Heart right ventricle (tissue), 16 donors: ENCODE measurements around the gene DEPDC7. TPM values are rescaled to one million over a fixed set of nuclear protein-coding genes. Genes with fewer than 3 reads are reported as not detected.

Source experiments
- ATAC-seq, 8 donors: fragments of 200-7000 bp; cut with Tn5 transposase; one replicate each; pipeline ENCODE4 v1.9.1; 2020; ENCODE audit warnings: mild to moderate bottlenecking in 8 of 8, moderate library complexity in 8 of 8, moderate number of reproducible peaks in 1 of 8
- DNase-seq, 2 donors: peaks; one replicate each; pipeline ENCODE4 v3.0.0-alpha.2; 2020
- H3K27ac ChIP-seq, 10 donors: fragments of 200-600 bp; sonication (generic) in 2 of 10; one replicate each; pipeline versions ENCODE4 v1.5.0 to v1.8.0; 2020 to 2022; ENCODE audit warnings: mild to moderate bottlenecking in 3 of 10
- H3K27me3 ChIP-seq, 7 donors: fragments of 200-600 bp; one replicate each; pipeline ENCODE4 v1.8.0; 2021 to 2022; ENCODE audit warnings: mild to moderate bottlenecking in 2 of 7
- H3K36me3 ChIP-seq, 9 donors: fragments of 200-600 bp; sonication (generic) in 1 of 9; one replicate each; pipeline versions ENCODE4 v1.5.0 to v1.8.0; 2020 to 2022; ENCODE audit warnings: mild to moderate bottlenecking in 2 of 9
- H3K4me1 ChIP-seq, 9 donors: fragments of 200-600 bp; sonication (generic) in 1 of 9; one replicate each; pipeline versions ENCODE4 v1.5.0 to v1.8.0; 2020 to 2022; ENCODE audit warnings: mild to moderate bottlenecking in 4 of 9
- H3K4me3 ChIP-seq, 10 donors: fragments of 200-600 bp; sonication (generic) in 2 of 10; one replicate each; pipeline versions ENCODE4 v1.5.0 to v1.8.0; 2020 to 2022; ENCODE audit warnings: mild to moderate bottlenecking in 7 of 10, moderate library complexity in 2 of 10
- H3K9me3 ChIP-seq, 11 donors: fragments of 200-600 bp in 10 of 11; sonication (generic) in 2 of 11; one replicate each; pipeline versions ENCODE4 v1.5.0 to v1.8.0; 2013 to 2022; ENCODE audit warnings: mild to moderate bottlenecking in 2 of 11, control low read depth in 1 of 11, moderate library complexity in 1 of 11
- WGBS, 2 donors: extraction: QIAGEN DNeasy Blood & Tissue Kit; methylation state at CpG; one replicate each; pipeline ENCODE4 v1.1.7; 2013; ENCODE audit warnings: inconsistent platforms in 1 of 2; 5-methylcytosine and 5-hydroxymethylcytosine counted together
- intact Hi-C, 10 donors: fragments of 100-400 bp; cut with DNase I; formaldehyde crosslinking; loops; one replicate each; pipeline versions ENCODE4 v1.11.1 to v1.14.2; 2022
- polyA plus RNA-seq, 2 donors: library from polyadenylated mRNA; stranded (reverse); fragments of 200-250 nt; gene quantifications; one replicate each; pipeline ENCODE4 v1.2.3, GENCODE V29; 2013
- total RNA-seq, 10 donors: library from RNA; stranded (reverse); fragmentation: NEBNext Ultra II Directional in 3 of 10; extraction: Animal tissue kit (Norgen Biotek cat#: 25700) in 3 of 10; gene quantifications; one replicate each; pipeline versions ENCODE4 v1.2.1 to v1.2.4, GENCODE V29; 2021 to 2023
- TF ChIP-seq, protein P1 (sequence below), 9 donors: fragments of 200-600 bp; sonication (generic) in 2 of 9; IDR thresholded peaks; one replicate each; pipeline versions ENCODE4 v1.5.0 to v1.8.0; 2021 to 2022; ENCODE audit warnings: antibody characterized with exemption in 9 of 9, mild to moderate bottlenecking in 5 of 9, moderate library complexity in 1 of 9
- donor health status: Arrhythmogenic right ventricular cardiomyopathy.
- donor health status: ischemic (EF 13 %, LVEDD 7.1; RV severe dilation, severe dysfunction).
- donor health status: healthy with polysubstance abuse.
- donor health status: DM: no; HTN: yes; CAD: no.
- donor health status: DM: no; HTN: no; CAD: no.
- donor health status: ischemic (EF 25% LVEDD 6.9; RV normal size, moderate dysfunction).
- donor health status: ischemic (EF 25% LVEDD 5.7; RV mildly dilated, moderate dysfunction).
- donor health status: healthy.
- donor health status: DM: yes; HTN: yes; CAD: no.
- donor health status: Ischemic cardiomyopathy.
- donor health status: ischemic (EF 35%, LVEDD 5.7; RV mildly dilated, moderate dysfunction).
- donor health status: nonischemic (EF 11% LVEDD 7.7; RV severe dilation, severe dysfunction).
- donor health status: DM: yes; HTN: yes; CAD: no.
- donor health status: PGD.
- donor health status: ischemic (EF 29% LVEDD 5.4; RV normal size, mild dysfunction).
- donor health status: nonischemic (EF 23%, LVEDD 6.1; RV moderate dilation, normal function).

The DEPDC7 gene
- total and polyA plus RNA-seq, 12 donors, result 0.17 to 1.5 (median 0.31) TPM; not detected in 4

DNA sequence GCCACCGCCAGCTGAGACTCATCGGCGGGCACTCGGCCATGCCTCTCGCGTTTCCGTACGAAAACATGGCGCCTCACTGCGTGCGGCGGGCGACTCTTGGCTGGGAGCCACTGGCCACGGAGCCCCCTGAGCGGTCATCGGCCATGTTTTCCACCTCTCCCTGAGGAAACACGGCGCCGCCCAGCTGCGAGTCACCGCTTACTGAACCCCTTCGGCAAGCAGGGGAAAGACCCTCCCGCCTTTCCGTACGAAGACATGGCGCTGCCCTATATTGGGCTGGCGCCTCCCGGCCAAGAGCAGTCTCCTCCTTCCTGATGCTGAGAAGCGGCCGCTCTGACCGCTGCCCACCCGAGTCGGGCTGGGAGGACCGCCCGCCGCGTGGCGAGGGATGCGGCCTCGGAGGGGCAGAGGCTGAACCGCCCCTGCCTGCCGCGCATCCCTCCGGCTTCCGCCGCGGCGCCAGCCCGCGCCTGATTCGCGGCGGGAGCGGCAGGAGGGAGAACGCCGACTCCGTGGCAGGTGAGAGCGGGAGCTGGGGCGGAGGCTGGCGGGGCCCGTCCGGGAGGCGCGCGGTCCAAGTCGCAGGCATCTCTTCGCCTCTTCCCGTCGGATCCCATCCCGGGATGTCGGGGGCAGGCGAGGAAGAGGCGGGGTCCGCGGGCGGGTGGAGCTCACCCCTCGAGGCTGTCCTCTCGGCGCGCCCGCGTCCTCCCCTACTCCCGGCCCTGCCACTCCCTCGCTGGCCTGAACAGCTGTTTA lies 23.8 kb downstream of the DEPDC7 start, which contains the start of gene TCP11L1:
TSS of gene TCP11L1 (plus strand) at position 299 of the 759 bp plus-strand sequence. CDS start 4,202 bp downstream, outside the sequence.
- no peaks in the 10 kb centered on the region for H3K9me3 ChIP-seq
- WGBS, 2 donors, result 0 to 1% methylated on average over 72 to 84 of the region's 84 CpGs
- H3K27me3 ChIP-seq, result no peaks in the 10 kb centered on the region
- peak within 1 kb of the TSS; percentile 56 to 97 (median 80) for H3K4me3 ChIP-seq
- TF ChIP-seq, protein P1, sequence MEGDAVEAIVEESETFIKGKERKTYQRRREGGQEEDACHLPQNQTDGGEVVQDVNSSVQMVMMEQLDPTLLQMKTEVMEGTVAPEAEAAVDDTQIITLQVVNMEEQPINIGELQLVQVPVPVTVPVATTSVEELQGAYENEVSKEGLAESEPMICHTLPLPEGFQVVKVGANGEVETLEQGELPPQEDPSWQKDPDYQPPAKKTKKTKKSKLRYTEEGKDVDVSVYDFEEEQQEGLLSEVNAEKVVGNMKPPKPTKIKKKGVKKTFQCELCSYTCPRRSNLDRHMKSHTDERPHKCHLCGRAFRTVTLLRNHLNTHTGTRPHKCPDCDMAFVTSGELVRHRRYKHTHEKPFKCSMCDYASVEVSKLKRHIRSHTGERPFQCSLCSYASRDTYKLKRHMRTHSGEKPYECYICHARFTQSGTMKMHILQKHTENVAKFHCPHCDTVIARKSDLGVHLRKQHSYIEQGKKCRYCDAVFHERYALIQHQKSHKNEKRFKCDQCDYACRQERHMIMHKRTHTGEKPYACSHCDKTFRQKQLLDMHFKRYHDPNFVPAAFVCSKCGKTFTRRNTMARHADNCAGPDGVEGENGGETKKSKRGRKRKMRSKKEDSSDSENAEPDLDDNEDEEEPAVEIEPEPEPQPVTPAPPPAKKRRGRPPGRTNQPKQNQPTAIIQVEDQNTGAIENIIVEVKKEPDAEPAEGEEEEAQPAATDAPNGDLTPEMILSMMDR (IDR thresholded peaks at IDR 0.05), result peak in 2 of 9 donors; percentile 3 to 19
- DNase-seq (peak; percentile 93 to 96), ATAC-seq (peak; percentile 91 to 98 (median 94))
- peaks cover 0 to 18% (median 12%) of the 10 kb centered on the region in 9 donors for H3K4me1 ChIP-seq
- intact Hi-C loops, result loop anchor here in 3 of 10 donors (5.0 to 10.0 kb wide), 2 partner anchors 145 to 147 kb away; partner anchors contain the start of gene QSER1 (in 3 of the 3)
- H3K36me3 ChIP-seq, result peaks cover 0 to 10% (median 0%) of the 10 kb centered on the region in 9 donors
- H3K27ac ChIP-seq, result peak within 1 kb of the TSS; percentile 83 to 100 (median 98)

DNA sequence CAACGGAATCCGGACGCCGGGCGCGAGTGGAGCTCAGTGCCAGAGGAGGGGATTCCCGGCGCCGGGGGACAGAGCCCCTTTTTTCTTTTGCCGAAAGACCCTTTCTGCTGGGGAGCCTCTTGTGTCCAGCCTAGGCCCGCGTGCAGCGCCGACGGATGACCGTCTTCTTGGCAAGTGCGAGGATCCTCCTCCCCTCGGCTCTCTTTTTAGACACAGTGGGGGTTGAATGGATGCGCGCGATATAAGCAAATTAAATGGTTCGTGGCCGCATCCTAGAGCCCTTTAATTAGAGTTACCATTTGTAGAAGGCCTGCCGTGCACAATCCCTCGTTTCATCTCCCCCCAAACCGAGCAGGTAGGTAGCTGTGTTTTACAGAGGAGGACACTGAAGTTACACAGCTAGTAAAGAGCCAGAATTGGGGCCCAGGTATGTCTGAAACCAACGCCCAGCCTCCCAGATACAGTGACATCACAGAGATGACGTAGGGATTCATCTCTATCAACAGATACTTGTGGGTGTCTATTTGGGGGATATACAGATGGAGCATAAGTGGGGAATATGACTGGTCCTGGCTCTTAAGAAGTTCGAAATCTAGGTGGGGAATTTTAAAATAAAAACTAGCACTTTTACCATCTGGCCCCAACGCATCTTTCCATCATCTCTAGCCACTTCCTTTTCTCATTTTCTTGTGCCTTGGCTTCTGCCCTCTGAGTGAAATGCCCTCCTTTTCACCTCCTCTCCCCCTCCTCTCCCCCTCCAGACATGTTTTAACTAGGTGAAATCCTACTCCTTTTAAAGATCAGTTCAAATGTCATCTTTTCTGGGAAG lies 24.6 kb downstream of the DEPDC7 start:
- Histone ChIP-seq H3K36me3 (peaks cover 0 to 18% (median 0%) of the 10 kb centered on the region in 9 donors), H3K27ac (peak overlapping the region; percentile 83 to 100 (median 98)), H3K4me3 (peak overlapping the region; percentile 56 to 97 (median 80)), H3K4me1 (peaks cover 0 to 18% (median 12%) of the 10 kb centered on the region in 9 donors), H3K27me3 (no peaks in the 10 kb centered on the region), H3K9me3 (no peaks in the 10 kb centered on the region)
- TF ChIP-seq, protein P1 (IDR thresholded peaks at IDR 0.05), result no peak
- DNase-seq, result no peak
- 5 to 6% methylated on average over 30 of the region's 30 CpGs for WGBS, 2 donors
- intact Hi-C loops, result loop anchor here in 2 of 10 donors (10.0 kb wide), 1 partner anchor 145 kb away; the partner anchor contains the start of gene QSER1 (in 2 of the 2)
- ATAC-seq, result peak; percentile 5 to 45 (median 18)

DNA sequence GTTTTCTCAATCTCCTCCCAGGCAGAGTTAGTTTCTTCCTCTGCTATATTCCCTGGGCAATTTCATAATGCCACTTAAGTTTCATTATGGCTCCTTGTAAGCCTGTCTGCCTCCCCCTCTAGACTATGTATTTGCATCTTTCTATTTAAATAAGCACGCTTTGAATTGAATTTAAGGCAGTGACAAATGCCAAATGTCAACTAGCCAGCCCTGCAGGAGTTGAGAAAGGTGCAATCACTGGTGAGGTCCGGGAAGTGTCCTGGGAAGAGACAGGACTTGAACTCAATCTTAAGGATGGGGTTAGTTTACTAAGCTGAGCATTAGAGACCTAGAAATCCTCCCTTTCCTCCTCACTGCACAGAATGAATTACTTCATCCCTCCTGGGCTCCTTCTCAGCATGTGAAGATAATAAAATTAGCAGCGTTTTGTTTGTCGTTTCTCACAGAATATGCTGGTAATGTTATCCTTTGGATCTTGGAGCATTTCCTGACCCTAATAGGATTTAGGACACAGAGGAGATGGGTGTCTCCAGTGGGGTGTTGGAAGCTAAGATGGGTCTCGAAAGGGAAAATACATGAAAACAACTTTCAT lies 25.3 kb downstream of the DEPDC7 start:
- Histone ChIP-seq H3K36me3 (peaks cover 0 to 25% (median 0%) of the 10 kb centered on the region in 9 donors), H3K27me3 (no peaks in the 10 kb centered on the region), H3K9me3 (no peaks in the 10 kb centered on the region), H3K4me3 (peak overlapping the region in 7 of 10 donors; percentile 72 to 97 (median 83)), H3K27ac (peak overlapping the region in 6 of 10 donors; percentile 96 to 100 (median 99)), H3K4me1 (peaks cover 0 to 18% (median 14%) of the 10 kb centered on the region in 9 donors)
- TF ChIP-seq, protein P1 (IDR thresholded peaks at IDR 0.05), result no peak
- ATAC-seq (no peak), DNase-seq (no peak)
- intact Hi-C loops, result loop anchor here in 2 of 10 donors (10.0 kb wide), 1 partner anchor 146 kb away; the partner anchor contains the start of gene QSER1 (in 2 of the 2)
- WGBS, 2 donors, result 61 to 63% methylated on average over 5 of the region's 5 CpGs
